Activated B cell treated with CpG ODN at 0.5 μM for 24 hours (primary cell): ENCODE results near the gene CDH11. TPM values are rescaled to one million over a fixed set of nuclear protein-coding genes. Genes with fewer than 3 reads are reported as not detected.

Experiments used
- ATAC-seq: fragments of 200-7000 bp; cut with Tn5 transposase; one replicate; pipeline ENCODE4 v1.10.0; 2021; ENCODE audit warnings: low read depth, mild to moderate bottlenecking, moderate library complexity
- CTCF ChIA-PET: fragments of 350-600 bp; sonication (Branson Sonifier 250); formaldehyde crosslinking; loops from one replicate; lab custom pipeline; 2021; ENCODE audit warnings: antibody characterized with exemption; lab: Charles Lee
- POLR2A ChIA-PET: fragments of 350-600 bp; sonication (Branson Sonifier 250); formaldehyde crosslinking; loops from one replicate; lab custom pipeline; 2021; ENCODE audit warnings: antibody characterized with exemption; lab: Charles Lee
- DNase-seq: peaks from one replicate; pipeline ENCODE4 v3.0.0; 2022
- H3K27ac Mint-ChIP-seq: one replicate; pipeline ENCODE4 v1.8.0; 2020; ENCODE audit warnings: mixed read lengths
- H3K27me3 Mint-ChIP-seq: one replicate; pipeline ENCODE4 v1.8.0; 2021; ENCODE audit warnings: mixed read lengths
- H3K36me3 Mint-ChIP-seq: one replicate; pipeline ENCODE4 v1.8.0; 2021; ENCODE audit warnings: low read depth, mixed read lengths
- H3K4me1 Mint-ChIP-seq: one replicate; pipeline ENCODE4 v1.8.0; 2021; ENCODE audit warnings: mixed read lengths
- H3K4me3 Mint-ChIP-seq: one replicate; pipeline ENCODE4 v1.8.0; 2020; ENCODE audit warnings: mild to moderate bottlenecking, mixed read lengths
- H3K9me3 Mint-ChIP-seq: one replicate; pipeline ENCODE4 v1.8.0; 2020; ENCODE audit warnings: mixed read lengths
- CTCF ChIP-seq: fragments of 200-600 bp; IDR thresholded peaks from one replicate; pipeline ENCODE4 v1.8.0; 2022; ENCODE audit warnings: antibody characterized with exemption, mild to moderate bottlenecking
- intact Hi-C: fragments of 100-400 bp; cut with micrococcal nuclease; formaldehyde crosslinking; loops from one replicate; pipeline ENCODE4 v1.15.1; 2024
- total RNA-seq: library from RNA; stranded (reverse); gene quantifications from 2 replicates; pipeline ENCODE4 v1.2.3, GENCODE V29; 2022

CDH11 gene
- total RNA-seq, 1 donor from 2014 or later, result not detected

GRCh38 chr16:65005696-65006095, 116.2 kb downstream of the CDH11 start:
- POLR2A ChIA-PET, result no interaction called here
- no peaks in the 10 kb centered on the region for H3K27me3 Mint-ChIP-seq
- DNase-seq, result no peak
- TF ChIP-seq CTCF, result no peak
- intact Hi-C loops, result no loop called here
- H3K9me3 Mint-ChIP-seq, result peaks cover 3% of the 10 kb centered on the region
- no peak overlapping the region for H3K4me3 Mint-ChIP-seq
- CTCF ChIA-PET, result no interaction called here
- H3K36me3 Mint-ChIP-seq, result no peaks in the 10 kb centered on the region
- H3K4me1 Mint-ChIP-seq, result no peaks in the 10 kb centered on the region
- no peak for ATAC-seq
- H3K27ac Mint-ChIP-seq, result no peak overlapping the region

- H3K4me3 Mint-ChIP-seq, result no peak overlapping the region
- intact Hi-C loops, result no loop called here
- ChIA-PET POLR2A (no interaction called here), CTCF (no interaction called here)
- H3K9me3 Mint-ChIP-seq, result peaks cover 3% of the 10 kb centered on the region
- no peaks in the 10 kb centered on the region for H3K4me1 Mint-ChIP-seq
- H3K36me3 Mint-ChIP-seq, result no peaks in the 10 kb centered on the region
- no peak overlapping the region for H3K27ac Mint-ChIP-seq
- DNase-seq, result no peak
- H3K27me3 Mint-ChIP-seq, result no peaks in the 10 kb centered on the region
- no peak for TF ChIP-seq CTCF
- ATAC-seq, result no peak
Observed at GRCh38 chr16:65004570-65004969, 117.3 kb downstream of the CDH11 start.

- H3K9me3 Mint-ChIP-seq, result peaks cover 5% of the 10 kb centered on the region
- POLR2A ChIA-PET, result no interaction called here
- DNase-seq (no peak), ATAC-seq (no peak)
- no peaks in the 10 kb centered on the region for H3K27me3 Mint-ChIP-seq
- CTCF ChIA-PET, result no interaction called here
- H3K4me1 Mint-ChIP-seq, result no peaks in the 10 kb centered on the region
- no peaks in the 10 kb centered on the region for H3K36me3 Mint-ChIP-seq
- TF ChIP-seq CTCF, result no peak
- intact Hi-C loops, result no loop called here
- H3K4me3 Mint-ChIP-seq, result no peak overlapping the region
- H3K27ac Mint-ChIP-seq, result no peak overlapping the region
Observed at GRCh38 chr16:65003621-65004020, 118.2 kb downstream of the CDH11 start.

- DNase-seq, result no peak
- no peak overlapping the region for H3K4me3 Mint-ChIP-seq
- H3K27me3 Mint-ChIP-seq, result no peaks in the 10 kb centered on the region
- no peak for TF ChIP-seq CTCF
- H3K36me3 Mint-ChIP-seq, result no peaks in the 10 kb centered on the region
- no peak overlapping the region for H3K27ac Mint-ChIP-seq
- ChIA-PET CTCF (no interaction called here), POLR2A (no interaction called here)
- H3K4me1 Mint-ChIP-seq, result no peaks in the 10 kb centered on the region
- ATAC-seq, result no peak
- H3K9me3 Mint-ChIP-seq, result peaks cover 6% of the 10 kb centered on the region
- intact Hi-C loops, result no loop called here
Observed at GRCh38 chr16:65002265-65002664, 119.6 kb downstream of the CDH11 start.

GRCh38 chr16:65000654-65001053, 121.2 kb downstream of the CDH11 start:
- Mint-ChIP-seq H3K9me3 (peaks cover 3% of the 10 kb centered on the region), H3K4me3 (no peak overlapping the region), H3K36me3 (no peaks in the 10 kb centered on the region), H3K27me3 (no peaks in the 10 kb centered on the region), H3K27ac (no peak overlapping the region), H3K4me1 (no peaks in the 10 kb centered on the region)
- POLR2A ChIA-PET, result no interaction called here
- ATAC-seq (no peak), DNase-seq (no peak)
- TF ChIP-seq CTCF, result no peak
- intact Hi-C loops, result no loop called here
- CTCF ChIA-PET, result no interaction called here
